Measurements from ENCODE around the gene DGKE.

GRCh38 chr17:56886288-56886731, 52.4 kb downstream of the DGKE start:
- TF ChIP-seq POLR2AphosphoS5 (IDR thresholded peaks at IDR 0.05) (no peak), SMC3 (conservative IDR thresholded peaks at IDR 0.05; ENCODE audit: poor library complexity) (no peak), REST (IDR thresholded peaks at IDR 0.05; ENCODE audit: borderline replicate concordance) (no peak), EP300 (conservative IDR thresholded peaks at IDR 0.05; ENCODE audit: poor library complexity, severe bottlenecking) (no peak), TAF1 (IDR thresholded peaks at IDR 0.05; ENCODE audit: low read depth) (no peak), EZH2 (IDR thresholded peaks at IDR 0.05; ENCODE audit: borderline replicate concordance, insufficient read depth, low read length, poor library complexity, severe bottlenecking) (no peak)
- TF ChIP-seq, protein P1, sequence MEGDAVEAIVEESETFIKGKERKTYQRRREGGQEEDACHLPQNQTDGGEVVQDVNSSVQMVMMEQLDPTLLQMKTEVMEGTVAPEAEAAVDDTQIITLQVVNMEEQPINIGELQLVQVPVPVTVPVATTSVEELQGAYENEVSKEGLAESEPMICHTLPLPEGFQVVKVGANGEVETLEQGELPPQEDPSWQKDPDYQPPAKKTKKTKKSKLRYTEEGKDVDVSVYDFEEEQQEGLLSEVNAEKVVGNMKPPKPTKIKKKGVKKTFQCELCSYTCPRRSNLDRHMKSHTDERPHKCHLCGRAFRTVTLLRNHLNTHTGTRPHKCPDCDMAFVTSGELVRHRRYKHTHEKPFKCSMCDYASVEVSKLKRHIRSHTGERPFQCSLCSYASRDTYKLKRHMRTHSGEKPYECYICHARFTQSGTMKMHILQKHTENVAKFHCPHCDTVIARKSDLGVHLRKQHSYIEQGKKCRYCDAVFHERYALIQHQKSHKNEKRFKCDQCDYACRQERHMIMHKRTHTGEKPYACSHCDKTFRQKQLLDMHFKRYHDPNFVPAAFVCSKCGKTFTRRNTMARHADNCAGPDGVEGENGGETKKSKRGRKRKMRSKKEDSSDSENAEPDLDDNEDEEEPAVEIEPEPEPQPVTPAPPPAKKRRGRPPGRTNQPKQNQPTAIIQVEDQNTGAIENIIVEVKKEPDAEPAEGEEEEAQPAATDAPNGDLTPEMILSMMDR (IDR thresholded peaks at IDR 0.05; ENCODE audit: poor library complexity, severe bottlenecking): no peak

Measured in neural cell (in vitro differentiated cells).